Measurements from ENCODE around the gene PCDHGB2.

GRCh38 chr5:141313711-141314110 lies 46.1 kb upstream of the PCDHGB2 start:
- TF ChIP-seq POLR2A (IDR thresholded peaks at IDR 0.05) (no peak), CTCF (IDR thresholded peaks at IDR 0.05) (no peak)

All from heart left ventricle (tissue), 13 donors.